IMR-90 (cell line): ENCODE data around the gene GPC6. TPM values are rescaled to one million over a fixed set of nuclear protein-coding genes. Genes with fewer than 3 reads are reported as not detected.
A peak's percentile ranks its signal among the peaks of the same experiment; 100 is the strongest.

Experiments used
- ATAC-seq: fragments of 200-7000 bp; cut with Tn5 transposase; 2 replicates; pipeline ENCODE4 v1.9.1; 2020; ENCODE audit warnings: low read depth, mild to moderate bottlenecking, moderate library complexity
- BruUV-seq: library from RNA; stranded (reverse); fragments of 400-500 nt; replicated peaks from 2 replicates; lab custom pipeline; 2021; lab: Mats Ljungman, UMichigan
- CTCF ChIA-PET: fragments of 300-600 bp; formaldehyde crosslinking; extraction: SDS; loops from one replicate; lab custom pipeline; 2021; ENCODE audit warnings: antibody characterized with exemption; lab: Yijun Ruan, JAX
- POLR2A ChIA-PET: fragments of 300-600 bp; sonication (Branson Sonifier 250); formaldehyde crosslinking; loops from one replicate; lab custom pipeline; 2022; ENCODE audit warnings: antibody characterized with exemption; ENCODE audit not compliant: unreplicated experiment; lab: Charles Lee
- DNase-seq: peaks from one replicate; pipeline ENCODE4 v3.0.0; 2013
- H2AFZ ChIP-seq: replicated peaks from 2 replicates; pipeline ENCODE3; 2013; ENCODE audit warnings: low read length, mild to moderate bottlenecking; ENCODE audit not compliant: poor library complexity
- H2AK5ac ChIP-seq: 2 replicates; pipeline ENCODE4 v1.6.1; 2013; ENCODE audit warnings: low read depth, low read length, inconsistent platforms
- H2AK9ac ChIP-seq: replicated peaks from 2 replicates; pipeline ENCODE3; 2013; ENCODE audit warnings: mild to moderate bottlenecking, low read depth, low read length, moderate library complexity; ENCODE audit not compliant: poor library complexity
- H2BK120ac ChIP-seq: 2 replicates; pipeline ENCODE4 v1.6.1; 2013; ENCODE audit warnings: low read depth, low read length, inconsistent platforms
- H2BK15ac ChIP-seq: 3 replicates; pipeline ENCODE4 v1.6.1; 2013; ENCODE audit warnings: low read depth, low read length, inconsistent platforms
- H2BK20ac ChIP-seq: 2 replicates; pipeline ENCODE4 v1.6.1; 2013; ENCODE audit warnings: low read depth, mild to moderate bottlenecking, inconsistent platforms, low read length, moderate library complexity
- H2BK5ac ChIP-seq: 2 replicates; pipeline ENCODE4 v1.6.1; 2013; ENCODE audit warnings: mild to moderate bottlenecking, low read depth, low read length, inconsistent platforms; ENCODE audit not compliant: poor library complexity, severe bottlenecking
- H3K14ac ChIP-seq: replicated peaks from 2 replicates; pipeline ENCODE4 v1.6.1; 2013; ENCODE audit warnings: low read depth, low read length, inconsistent platforms
- H3K18ac ChIP-seq: 2 replicates; pipeline ENCODE4 v1.6.1; 2013; ENCODE audit warnings: low read depth, low read length, control low read depth
- H3K23ac ChIP-seq: 2 replicates; pipeline ENCODE4 v1.6.1; 2013; ENCODE audit warnings: low read depth, low read length, inconsistent platforms
- H3K27ac ChIP-seq: 2 replicates; pipeline ENCODE4 v1.5.1; 2013; ENCODE audit warnings: mild to moderate bottlenecking, control low read depth, low read length; ENCODE audit not compliant: insufficient read depth
- H3K27me3 ChIP-seq: 2 replicates; pipeline ENCODE4 v1.6.1; 2013; ENCODE audit warnings: low read length; ENCODE audit not compliant: control insufficient read depth, insufficient read depth
- H3K36me3 ChIP-seq: 2 replicates; pipeline ENCODE4 v1.6.1; 2013; ENCODE audit warnings: low read length, mixed read lengths; ENCODE audit not compliant: control insufficient read depth, insufficient read depth
- H3K4ac ChIP-seq: 2 replicates; pipeline ENCODE4 v1.6.1; 2013; ENCODE audit warnings: low read depth, low read length, inconsistent platforms
- H3K4me1 ChIP-seq: 2 replicates; pipeline ENCODE4 v1.6.1; 2013; ENCODE audit warnings: low read length, mixed read lengths; ENCODE audit not compliant: control insufficient read depth, insufficient read depth
- H3K4me2 ChIP-seq: 2 replicates; pipeline ENCODE4 v1.6.1; 2013; ENCODE audit warnings: low read depth, mild to moderate bottlenecking, control low read depth, low read length, moderate library complexity
- H3K4me3 ChIP-seq: 2 replicates; pipeline ENCODE4 v1.5.1; 2013; ENCODE audit warnings: low read depth, mild to moderate bottlenecking, control low read depth, low read length, moderate library complexity; ENCODE audit not compliant: insufficient read depth
- H3K56ac ChIP-seq: 2 replicates; pipeline ENCODE4 v1.6.1; 2013; ENCODE audit warnings: low read length, inconsistent platforms; ENCODE audit not compliant: insufficient read depth; ENCODE audit errors: extremely low read depth
- H3K79me1 ChIP-seq, 2 experiments: 2 replicates each; pipeline ENCODE4 v1.6.1; 2013; ENCODE audit warnings: low read length in 2 of 2, inconsistent platforms in 1 of 2, low read depth in 1 of 2
- H3K9ac ChIP-seq: 2 replicates; pipeline ENCODE4 v1.6.1; 2013; ENCODE audit warnings: low read depth, low read length, control low read depth
- H3K9me1 ChIP-seq: 2 replicates; pipeline ENCODE4 v1.6.1; 2013; ENCODE audit warnings: low read length, inconsistent platforms; ENCODE audit not compliant: insufficient read depth
- H3K9me3 ChIP-seq: 2 replicates; pipeline ENCODE4 v1.6.1; 2013; ENCODE audit warnings: low read length; ENCODE audit not compliant: control insufficient read depth, insufficient read depth
- H4K20me1 ChIP-seq: 2 replicates; pipeline ENCODE4 v1.6.1; 2013; ENCODE audit warnings: low read length, inconsistent platforms; ENCODE audit not compliant: insufficient read depth
- H4K5ac ChIP-seq: 2 replicates; pipeline ENCODE4 v1.6.1; 2013; ENCODE audit warnings: mild to moderate bottlenecking, low read depth, low read length, control low read depth
- H4K8ac ChIP-seq, 2 experiments: 2 replicates each; pipeline ENCODE4 v1.6.1; 2013; ENCODE audit warnings: low read depth in 2 of 2, low read length in 2 of 2, control low read depth in 1 of 2, inconsistent platforms in 1 of 2
- H4K91ac ChIP-seq: 2 replicates; pipeline ENCODE4 v1.6.1; 2013; ENCODE audit warnings: low read depth, low read length, inconsistent platforms; ENCODE audit not compliant: insufficient read depth
- CTCF ChIP-seq: conservative IDR thresholded peaks from 2 replicates; pipeline ENCODE4 v1.5.1; 2012; ENCODE audit warnings: mild to moderate bottlenecking, low read depth, low read length, improper control_type of control experiment
- FOS ChIP-seq: fragments of 150-350 bp; IDR thresholded peaks from 2 replicates; pipeline ENCODE4 v1.6.1; 2016; ENCODE audit warnings: low read depth, low read length
- MAZ ChIP-seq: IDR thresholded peaks from 2 replicates; pipeline ENCODE4 v1.6.1; 2012; ENCODE audit warnings: low read depth, mild to moderate bottlenecking, low read length, improper control_type of control experiment, moderate library complexity, borderline replicate concordance
- NFE2L2 ChIP-seq: fragments of 150-350 bp; IDR thresholded peaks from 2 replicates; pipeline ENCODE4 v1.6.1; 2016; ENCODE audit warnings: low read depth, mild to moderate bottlenecking, low read length
- RAD21 ChIP-seq: IDR thresholded peaks from 2 replicates; pipeline ENCODE4 v1.6.1; 2012; ENCODE audit warnings: low read length, improper control_type of control experiment
- SMC3 ChIP-seq: fragments of 150-350 bp; IDR thresholded peaks from 2 replicates; pipeline ENCODE4 v1.6.1; 2016; ENCODE audit warnings: low read depth, mild to moderate bottlenecking, antibody characterized with exemption, low read length, moderate library complexity
- WGBS, 2 experiments: methylation state at CpG; one replicate each; pipeline versions ENCODE4 v1.1.5 to v1.1.7; 2013; ENCODE audit warnings: missing lambda C conversion rate in 2 of 2; ENCODE audit not compliant: insufficient read length in 1 of 2; ENCODE audit errors: extremely low coverage in 2 of 2; 5-methylcytosine and 5-hydroxymethylcytosine counted together
- dilution Hi-C: fragments of 300-500 bp; cut with HindIII; formaldehyde crosslinking; loops from one replicate; pipeline ENCODE4 v1.14.3; 2018; ENCODE audit warnings: low sequenced_read_pairs; ENCODE audit not compliant: unreplicated experiment
- in situ Hi-C: fragments of 300-500 bp; cut with MboI; formaldehyde crosslinking; loops from 3 replicates; pipeline ENCODE4 v1.14.3; 2019; ENCODE audit warnings: low sequenced_read_pairs, inconsistent platforms, mixed read lengths
- intact Hi-C: fragments of 100-400 bp; cut with micrococcal nuclease; formaldehyde crosslinking; loops from 2 replicates; pipeline ENCODE4 v1.10.0; 2022
- polyA plus RNA-seq, 3 experiments: library from polyadenylated mRNA; depleted of rRNA; stranded (reverse); fragments of >200 nt; gene quantifications; 2 replicates each; pipeline ENCODE4 v1.2.3, GENCODE V29; 2012; ENCODE audit warnings: low replicate concordance in 1 of 3
- total RNA-seq: library from RNA; depleted of rRNA; stranded (reverse); fragments of >200 nt; gene quantifications from 2 replicates; pipeline ENCODE4 v1.2.3, GENCODE V29; 2012

The GPC6 gene
- total and polyA plus RNA-seq, 2 of the 4 experiments (the other 2 are of a cell fraction), result 14.9 to 39.4 TPM

GRCh38 chr13:94382517-94382916, 1155.9 kb downstream of the GPC6 start:
- H3K14ac ChIP-seq, result no peak overlapping the region
- no peak overlapping the region for H3K4me2 ChIP-seq
- H3K27ac ChIP-seq, result no peak overlapping the region
- ATAC-seq (no peak), DNase-seq (no peak)
- H3K9me3 ChIP-seq, result no peaks in the 10 kb centered on the region
- H3K36me3 ChIP-seq, result no peaks in the 10 kb centered on the region
- no peak overlapping the region for H3K4me3 ChIP-seq
- no peak overlapping the region for H3K23ac ChIP-seq
- H2BK120ac ChIP-seq, result no peak overlapping the region
- no TSS peak for BruUV-seq
- H4K20me1 ChIP-seq, result no peaks in the 10 kb centered on the region
- H2BK15ac ChIP-seq, result no peak overlapping the region
- H3K56ac ChIP-seq, result no peak overlapping the region
- no peaks in the 10 kb centered on the region for H3K27me3 ChIP-seq
- H2AFZ ChIP-seq, result peak overlapping the region; percentile 17
- dilution Hi-C loops, result no loop called here
- ChIA-PET CTCF (no interaction called here), POLR2A (no interaction called here)
- H3K79me1 ChIP-seq, result no peaks in the 10 kb centered on the region
- H2AK9ac ChIP-seq, result no peak overlapping the region
- peaks cover 3% of the 10 kb centered on the region; the same call in 1 of the 2 replicates for H3K9me1 ChIP-seq
- no peak overlapping the region for H2BK20ac ChIP-seq
- in situ Hi-C loops, result no loop called here
- TF ChIP-seq FOS (no peak), MAZ (no peak), SMC3 (no peak), CTCF (no peak), NFE2L2 (no peak), RAD21 (no peak)
- H3K18ac ChIP-seq, result no peak overlapping the region
- H3K4me1 ChIP-seq, result no peaks in the 10 kb centered on the region
- no peak overlapping the region for H2AK5ac ChIP-seq
- H3K4ac ChIP-seq, result no peak overlapping the region
- no peak overlapping the region for H4K8ac ChIP-seq
- H2BK5ac ChIP-seq, result no peak overlapping the region
- intact Hi-C loops, result no loop called here
- no peak overlapping the region for H4K5ac ChIP-seq
- H3K9ac ChIP-seq, result no peak overlapping the region
- H4K91ac ChIP-seq, result no peak overlapping the region
- 83% methylated on average over 2 of the region's 3 CpGs; no CpG with 5 or more reads in 1 of the 2 experiments for WGBS, 2 experiments
